ENCODE measurements around the gene ACKR2. TPM values are rescaled to one million over a fixed set of nuclear protein-coding genes. Genes with fewer than 3 reads are reported as not detected.

ACKR2 gene
- polyA plus RNA-seq, 1 of the 3 experiments (the other 2 are of a cell fraction): 0.10 TPM

DNA sequence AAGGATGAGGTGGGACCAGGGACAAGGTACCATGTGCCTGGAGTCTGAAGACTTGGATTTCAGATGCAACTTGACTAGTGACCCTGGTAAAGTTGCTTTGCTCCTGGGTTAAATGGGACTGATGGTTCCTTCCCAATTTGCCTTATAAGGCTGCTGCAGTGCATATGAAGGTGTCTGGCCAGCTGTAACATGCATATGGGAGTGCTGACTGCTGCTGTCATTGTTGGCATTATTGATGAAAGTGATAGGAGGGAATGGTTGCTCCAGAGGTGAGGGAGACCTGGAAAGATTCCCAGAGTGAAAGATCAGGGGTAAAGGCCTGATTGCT lies 45.9 kb downstream of the ACKR2 start (continued):
- TF ChIP-seq, protein P1, sequence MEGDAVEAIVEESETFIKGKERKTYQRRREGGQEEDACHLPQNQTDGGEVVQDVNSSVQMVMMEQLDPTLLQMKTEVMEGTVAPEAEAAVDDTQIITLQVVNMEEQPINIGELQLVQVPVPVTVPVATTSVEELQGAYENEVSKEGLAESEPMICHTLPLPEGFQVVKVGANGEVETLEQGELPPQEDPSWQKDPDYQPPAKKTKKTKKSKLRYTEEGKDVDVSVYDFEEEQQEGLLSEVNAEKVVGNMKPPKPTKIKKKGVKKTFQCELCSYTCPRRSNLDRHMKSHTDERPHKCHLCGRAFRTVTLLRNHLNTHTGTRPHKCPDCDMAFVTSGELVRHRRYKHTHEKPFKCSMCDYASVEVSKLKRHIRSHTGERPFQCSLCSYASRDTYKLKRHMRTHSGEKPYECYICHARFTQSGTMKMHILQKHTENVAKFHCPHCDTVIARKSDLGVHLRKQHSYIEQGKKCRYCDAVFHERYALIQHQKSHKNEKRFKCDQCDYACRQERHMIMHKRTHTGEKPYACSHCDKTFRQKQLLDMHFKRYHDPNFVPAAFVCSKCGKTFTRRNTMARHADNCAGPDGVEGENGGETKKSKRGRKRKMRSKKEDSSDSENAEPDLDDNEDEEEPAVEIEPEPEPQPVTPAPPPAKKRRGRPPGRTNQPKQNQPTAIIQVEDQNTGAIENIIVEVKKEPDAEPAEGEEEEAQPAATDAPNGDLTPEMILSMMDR (IDR thresholded peaks at IDR 0.05): no peak
- no peak for TF ChIP-seq JUND (IDR thresholded peaks at IDR 0.05)
- TF ChIP-seq RXRA (IDR thresholded peaks at IDR 0.05; ENCODE audit: borderline replicate concordance, low read depth): no peak
- TF ChIP-seq NFIC (IDR thresholded peaks at IDR 0.05; ENCODE audit: borderline replicate concordance): no peak
- no peak for TF ChIP-seq CHD2 (IDR thresholded peaks at IDR 0.05; ENCODE audit: low read length, partially characterized antibody)
- TF ChIP-seq, protein P2, sequence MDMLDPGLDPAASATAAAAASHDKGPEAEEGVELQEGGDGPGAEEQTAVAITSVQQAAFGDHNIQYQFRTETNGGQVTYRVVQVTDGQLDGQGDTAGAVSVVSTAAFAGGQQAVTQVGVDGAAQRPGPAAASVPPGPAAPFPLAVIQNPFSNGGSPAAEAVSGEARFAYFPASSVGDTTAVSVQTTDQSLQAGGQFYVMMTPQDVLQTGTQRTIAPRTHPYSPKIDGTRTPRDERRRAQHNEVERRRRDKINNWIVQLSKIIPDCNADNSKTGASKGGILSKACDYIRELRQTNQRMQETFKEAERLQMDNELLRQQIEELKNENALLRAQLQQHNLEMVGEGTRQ (IDR thresholded peaks at IDR 0.05; ENCODE audit: borderline replicate concordance, low read depth, low read length): no peak

DNA sequence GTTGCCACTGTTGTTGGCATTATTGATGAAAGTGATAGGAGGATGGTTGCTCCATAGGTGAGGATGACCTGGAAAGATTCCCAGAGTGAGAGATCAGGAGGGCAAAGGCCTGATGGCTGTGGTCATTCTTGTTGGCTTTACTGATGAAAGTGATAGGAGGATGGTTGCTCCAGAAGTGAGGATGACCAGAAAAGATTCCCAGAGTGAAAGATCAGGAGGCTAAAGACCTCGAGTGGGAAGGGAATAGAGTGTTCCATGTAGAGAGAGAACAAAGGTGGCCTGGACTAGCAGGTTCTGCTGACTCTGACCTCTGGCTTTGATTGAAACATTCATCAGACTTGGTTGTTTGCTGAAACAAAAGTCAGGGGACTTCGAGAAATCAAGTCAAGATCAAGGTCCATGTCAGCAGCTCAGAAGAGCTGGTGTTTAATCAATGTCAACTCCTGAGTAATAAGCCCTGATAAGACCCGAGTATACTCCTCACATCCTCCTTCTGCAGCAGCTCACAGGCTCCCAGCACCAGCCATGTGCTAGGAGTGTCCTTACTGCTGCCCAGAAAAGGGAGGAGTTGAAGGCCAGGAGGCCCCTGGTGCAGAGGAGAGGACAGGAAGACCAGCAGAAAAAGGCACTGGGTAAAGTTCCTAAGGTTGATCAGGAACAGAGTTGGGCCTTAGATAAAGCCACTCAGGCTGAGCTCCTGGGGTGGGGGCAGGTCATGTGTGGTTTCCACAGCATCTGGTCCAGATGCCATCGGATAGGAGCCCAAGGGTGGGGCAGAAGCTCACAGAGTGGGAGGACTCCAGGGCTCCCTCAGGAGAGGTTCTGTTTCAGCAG lies 46.5 kb downstream of the ACKR2 start:
- peaks cover 8% of the 10 kb centered on the region; the same call in 1 of the 2 replicates for H3K27me3 ChIP-seq (ENCODE audit: insufficient read depth)
- no peaks in the 10 kb centered on the region for H3K79me2 ChIP-seq (ENCODE audit: insufficient read depth)
- H3K27ac ChIP-seq (ENCODE audit: low read depth in 2 of 2, low read length in 1 of 2): no peak overlapping the region
- H3K9me3 ChIP-seq: no peaks in the 10 kb centered on the region
- DNase-seq: no peak
- no peak overlapping the region for H3K4me2 ChIP-seq
- ChIA-PET POLR2A (no interaction called here), CTCF (interaction anchor here (1.4 to 1.9 kb wide), 2 partner anchors 16 to 24 kb away, joined by 4 to 6 read pairs; no protein-coding TSS in a partner anchor)
- H3K9me2 ChIP-seq: no peaks in the 10 kb centered on the region
- H4K20me1 ChIP-seq (ENCODE audit: insufficient read depth): no peaks in the 10 kb centered on the region
- H2AFZ ChIP-seq (ENCODE audit: low read depth): no peak overlapping the region
- H3K4me1 ChIP-seq (ENCODE audit: control insufficient read depth in 1 of 2, insufficient read depth in 2 of 2, low read depth in 1 of 2, low read length in 1 of 2): peaks cover 0 to 11% of the 10 kb centered on the region in 2 experiments; a peak in 1 of 4 replicates
- no peak overlapping the region for H3K9ac ChIP-seq
- 17% methylated on average over 4 of the region's 4 CpGs for WGBS (ENCODE audit: low lambda C conversion rate)
- no peaks in the 10 kb centered on the region for H3F3A ChIP-seq (replicated peaks; ENCODE audit: insufficient read depth)
- no peaks in the 10 kb centered on the region for H3K36me3 ChIP-seq (replicated peaks in 1 of 2; ENCODE audit: control insufficient read depth in 1 of 2, insufficient read depth in 2 of 2, low read length in 1 of 2)
- no peak overlapping the region for H3K4me3 ChIP-seq (ENCODE audit: low read depth in 2 of 2, low read length in 1 of 2)
- TF ChIP-seq SMC3 (IDR thresholded peaks at IDR 0.05; ENCODE audit: low read depth, low read length) (no peak), TEAD4 (IDR thresholded peaks at IDR 0.05; ENCODE audit: borderline replicate concordance, insufficient read depth) (no peak)

DNA sequence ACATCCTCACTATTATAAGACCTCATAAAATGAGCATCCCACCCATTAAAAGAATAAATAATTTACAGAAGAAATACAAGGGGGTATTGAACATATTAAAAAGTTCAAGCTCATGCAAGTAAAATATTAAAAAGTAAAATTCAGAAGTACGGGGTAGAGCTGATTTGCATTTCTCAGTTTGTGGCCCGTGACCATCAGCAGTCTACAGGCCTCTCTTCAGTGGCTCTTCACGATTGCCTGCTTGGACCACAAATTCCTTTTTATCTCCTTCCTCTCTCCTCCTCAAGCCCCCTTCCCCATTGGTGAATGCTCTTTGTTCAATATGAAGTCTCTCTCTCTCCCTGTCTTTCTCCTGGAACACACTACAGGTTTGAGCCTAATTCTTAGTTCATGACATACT lies 47.3 kb downstream of the ACKR2 start:
- ChIA-PET CTCF (interaction anchor here (1.4 to 1.9 kb wide), 2 partner anchors 17 to 25 kb away, joined by 4 to 6 read pairs; no protein-coding TSS in a partner anchor), POLR2A (no interaction called here)
- H3K27ac ChIP-seq (ENCODE audit: low read depth in 2 of 2, low read length in 1 of 2): no peak overlapping the region
- TF ChIP-seq ELF1 (IDR thresholded peaks at IDR 0.05): no peak
- TF ChIP-seq, protein P3, sequence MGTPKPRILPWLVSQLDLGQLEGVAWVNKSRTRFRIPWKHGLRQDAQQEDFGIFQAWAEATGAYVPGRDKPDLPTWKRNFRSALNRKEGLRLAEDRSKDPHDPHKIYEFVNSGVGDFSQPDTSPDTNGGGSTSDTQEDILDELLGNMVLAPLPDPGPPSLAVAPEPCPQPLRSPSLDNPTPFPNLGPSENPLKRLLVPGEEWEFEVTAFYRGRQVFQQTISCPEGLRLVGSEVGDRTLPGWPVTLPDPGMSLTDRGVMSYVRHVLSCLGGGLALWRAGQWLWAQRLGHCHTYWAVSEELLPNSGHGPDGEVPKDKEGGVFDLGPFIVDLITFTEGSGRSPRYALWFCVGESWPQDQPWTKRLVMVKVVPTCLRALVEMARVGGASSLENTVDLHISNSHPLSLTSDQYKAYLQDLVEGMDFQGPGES (IDR thresholded peaks at IDR 0.05; ENCODE audit: low read depth, low read length): no peak
- TF ChIP-seq RXRA (IDR thresholded peaks at IDR 0.05; ENCODE audit: borderline replicate concordance, low read depth): no peak
- TF ChIP-seq RCOR1 (IDR thresholded peaks at IDR 0.05; ENCODE audit: low read length): no peak
- TF ChIP-seq, protein P4, sequence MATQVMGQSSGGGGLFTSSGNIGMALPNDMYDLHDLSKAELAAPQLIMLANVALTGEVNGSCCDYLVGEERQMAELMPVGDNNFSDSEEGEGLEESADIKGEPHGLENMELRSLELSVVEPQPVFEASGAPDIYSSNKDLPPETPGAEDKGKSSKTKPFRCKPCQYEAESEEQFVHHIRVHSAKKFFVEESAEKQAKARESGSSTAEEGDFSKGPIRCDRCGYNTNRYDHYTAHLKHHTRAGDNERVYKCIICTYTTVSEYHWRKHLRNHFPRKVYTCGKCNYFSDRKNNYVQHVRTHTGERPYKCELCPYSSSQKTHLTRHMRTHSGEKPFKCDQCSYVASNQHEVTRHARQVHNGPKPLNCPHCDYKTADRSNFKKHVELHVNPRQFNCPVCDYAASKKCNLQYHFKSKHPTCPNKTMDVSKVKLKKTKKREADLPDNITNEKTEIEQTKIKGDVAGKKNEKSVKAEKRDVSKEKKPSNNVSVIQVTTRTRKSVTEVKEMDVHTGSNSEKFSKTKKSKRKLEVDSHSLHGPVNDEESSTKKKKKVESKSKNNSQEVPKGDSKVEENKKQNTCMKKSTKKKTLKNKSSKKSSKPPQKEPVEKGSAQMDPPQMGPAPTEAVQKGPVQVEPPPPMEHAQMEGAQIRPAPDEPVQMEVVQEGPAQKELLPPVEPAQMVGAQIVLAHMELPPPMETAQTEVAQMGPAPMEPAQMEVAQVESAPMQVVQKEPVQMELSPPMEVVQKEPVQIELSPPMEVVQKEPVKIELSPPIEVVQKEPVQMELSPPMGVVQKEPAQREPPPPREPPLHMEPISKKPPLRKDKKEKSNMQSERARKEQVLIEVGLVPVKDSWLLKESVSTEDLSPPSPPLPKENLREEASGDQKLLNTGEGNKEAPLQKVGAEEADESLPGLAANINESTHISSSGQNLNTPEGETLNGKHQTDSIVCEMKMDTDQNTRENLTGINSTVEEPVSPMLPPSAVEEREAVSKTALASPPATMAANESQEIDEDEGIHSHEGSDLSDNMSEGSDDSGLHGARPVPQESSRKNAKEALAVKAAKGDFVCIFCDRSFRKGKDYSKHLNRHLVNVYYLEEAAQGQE (IDR thresholded peaks at IDR 0.05; ENCODE audit: low read depth, low read length): no peak
- TF ChIP-seq GATA2 (CRISPR knock-in tag; IDR thresholded peaks at IDR 0.05): no peak
- TF ChIP-seq EP300 (IDR thresholded peaks at IDR 0.05; ENCODE audit: borderline replicate concordance in 1 of 2, low read depth in 1 of 2, low read length in 1 of 2): no peak
- TF ChIP-seq POLR2AphosphoS5 (IDR thresholded peaks at IDR 0.05; ENCODE audit: low read depth, low read length): no peak
- no peak for TF ChIP-seq TEAD4 (IDR thresholded peaks at IDR 0.05; ENCODE audit: borderline replicate concordance, insufficient read depth)
- TF ChIP-seq GABPA (IDR thresholded peaks at IDR 0.05; ENCODE audit: low read depth): no peak
- no peak for TF ChIP-seq RFX5 (IDR thresholded peaks at IDR 0.05; ENCODE audit: low read length)

More for the DNA sequence above, 47.3 kb downstream of the ACKR2 start:
- Histone ChIP-seq H2AFZ (ENCODE audit: low read depth) (no peak overlapping the region), H3K4me2 (no peak overlapping the region), H3K79me2 (ENCODE audit: insufficient read depth) (no peaks in the 10 kb centered on the region), H3K36me3 (replicated peaks in 1 of 2; ENCODE audit: control insufficient read depth in 1 of 2, insufficient read depth in 2 of 2, low read length in 1 of 2) (no peaks in the 10 kb centered on the region), H4K20me1 (ENCODE audit: insufficient read depth) (no peaks in the 10 kb centered on the region), H3K9ac (no peak overlapping the region), H3K4me3 (ENCODE audit: low read depth in 2 of 2, low read length in 1 of 2) (no peak overlapping the region), H3K9me2 (no peaks in the 10 kb centered on the region), H3K4me1 (ENCODE audit: control insufficient read depth in 1 of 2, insufficient read depth in 2 of 2, low read depth in 1 of 2, low read length in 1 of 2) (peaks cover 0 to 11% of the 10 kb centered on the region in 2 experiments; a peak in 1 of 4 replicates), H3F3A (replicated peaks; ENCODE audit: insufficient read depth) (no peaks in the 10 kb centered on the region), H3K27me3 (ENCODE audit: insufficient read depth) (peaks cover 8% of the 10 kb centered on the region; the same call in 1 of the 2 replicates), H3K9me3 (no peaks in the 10 kb centered on the region)
- DNase-seq: no peak
- 60% methylated on average over 3 of the region's 3 CpGs for WGBS (ENCODE audit: low lambda C conversion rate)
